Measurements from ENCODE around the gene SGMS2.

Gene SGMS2

DNA sequence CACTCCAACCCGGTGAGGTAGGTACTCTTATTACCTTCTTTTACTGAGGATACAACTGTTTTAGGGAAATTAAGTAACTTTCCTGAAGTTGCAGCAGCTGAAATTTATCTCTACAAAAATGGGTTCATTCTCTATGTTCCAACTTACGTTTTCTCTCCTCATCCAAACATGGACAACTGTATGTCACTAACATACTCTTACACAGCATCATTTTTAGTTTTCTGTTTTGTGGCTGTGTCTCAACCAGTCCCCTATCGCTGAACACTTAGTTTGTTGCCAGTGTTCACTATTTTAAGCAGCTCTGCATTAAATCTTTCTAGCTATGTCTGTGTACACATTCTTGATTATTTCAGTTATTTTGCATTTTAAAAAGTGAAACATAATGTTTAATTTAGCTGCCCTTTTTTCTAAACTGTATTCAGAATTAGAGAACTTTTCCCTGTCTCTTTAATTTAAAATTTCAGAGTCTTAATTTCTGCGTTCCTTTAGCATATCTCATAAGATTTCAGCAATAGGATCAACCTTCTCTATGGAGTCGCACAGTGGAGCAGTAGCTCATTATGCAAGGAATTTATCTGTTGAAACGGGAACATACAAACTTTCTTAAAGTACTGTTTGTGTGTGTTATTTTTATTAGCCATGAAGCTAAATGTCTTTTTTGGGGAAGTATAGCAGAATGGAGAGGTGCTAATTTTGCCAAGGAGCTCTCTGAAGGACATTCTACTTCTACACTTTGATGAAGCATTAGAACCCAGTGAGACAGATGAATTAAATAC lies 3.8 kb downstream of the SGMS2 start:
- no peak for DNase-seq (ENCODE audit: low read depth in 3 of 3)

DNA sequence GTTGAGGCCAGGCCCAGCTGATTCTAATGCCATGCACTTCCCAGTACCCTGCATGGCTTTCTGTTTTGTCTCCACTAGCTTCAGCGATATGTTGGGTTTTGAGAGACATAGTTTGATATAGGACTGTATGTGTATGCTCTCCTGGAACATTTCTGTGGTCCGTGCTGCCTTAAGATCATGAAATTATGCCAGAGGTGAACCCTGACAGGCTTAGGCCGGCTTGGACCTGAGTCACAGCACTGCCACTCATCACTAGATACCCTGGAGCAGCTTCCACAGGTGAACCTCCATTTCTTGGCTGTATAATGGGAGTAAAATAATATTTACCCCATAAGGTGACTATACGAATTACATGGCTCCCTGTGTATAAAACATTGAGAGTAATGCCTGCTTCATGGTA lies 6.4 kb downstream of the SGMS2 start:
- no peak for DNase-seq (ENCODE audit: low read depth in 3 of 3)

DNA sequence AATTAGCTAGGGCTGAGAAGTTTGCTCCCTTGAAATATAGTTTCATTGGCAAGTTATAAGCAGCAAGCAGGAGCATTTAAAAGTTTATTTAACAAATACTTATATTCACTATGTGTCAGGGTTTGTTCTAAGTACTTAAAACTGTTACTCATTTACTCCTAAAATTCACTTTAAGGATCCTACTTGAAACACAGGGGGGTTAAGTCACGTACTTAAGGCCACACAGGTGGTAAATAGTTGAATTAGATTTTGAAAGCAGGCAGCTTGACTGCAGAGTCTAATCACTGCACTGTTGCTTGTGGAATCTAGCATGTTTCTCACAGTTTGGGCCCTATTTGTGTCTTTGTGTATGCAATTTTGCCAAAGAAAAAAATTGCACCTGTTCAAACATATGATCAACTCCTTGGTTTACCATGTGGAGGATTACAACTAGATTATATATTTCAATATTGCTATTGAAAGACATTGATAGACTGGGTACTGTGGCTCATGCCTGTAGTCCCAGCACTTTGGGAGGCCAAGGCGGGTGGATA lies 7.6 kb downstream of the SGMS2 start:
- no peak for DNase-seq (ENCODE audit: low read depth in 3 of 3)

- no peak for DNase-seq (ENCODE audit: low read depth in 3 of 3)
These were observed 9.6 kb downstream of the SGMS2 start for GRCh38 chr4:107834241-107834794.

DNA sequence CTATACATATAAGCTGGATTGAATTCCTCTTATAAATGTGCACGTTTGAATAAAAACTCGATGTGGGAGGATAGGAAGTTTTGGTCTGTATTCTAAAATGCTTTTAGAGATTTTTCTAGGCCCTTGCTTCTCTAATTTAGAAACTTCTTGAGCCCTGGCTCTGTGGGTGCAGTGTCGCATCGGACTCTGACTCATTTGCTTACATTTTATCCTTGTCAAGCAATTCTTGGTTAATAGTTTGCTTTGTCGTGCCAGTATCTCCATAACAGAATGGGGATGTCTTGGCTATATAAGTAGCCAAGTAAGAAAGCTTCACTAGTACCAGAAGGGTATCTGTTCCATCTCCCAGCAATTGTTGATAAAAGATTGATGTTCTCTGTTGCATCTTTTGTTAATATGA lies 10.7 kb downstream of the SGMS2 start:
- DNase-seq (ENCODE audit: low read depth in 3 of 3) = no peak

- DNase-seq (ENCODE audit: low read depth in 3 of 3) = no peak
These were observed 12.6 kb downstream of the SGMS2 start for GRCh38 chr4:107837317-107837716.

- DNase-seq (ENCODE audit: low read depth in 3 of 3) = no peak
These were observed 13.3 kb downstream of the SGMS2 start for GRCh38 chr4:107837776-107838618.

DNA sequence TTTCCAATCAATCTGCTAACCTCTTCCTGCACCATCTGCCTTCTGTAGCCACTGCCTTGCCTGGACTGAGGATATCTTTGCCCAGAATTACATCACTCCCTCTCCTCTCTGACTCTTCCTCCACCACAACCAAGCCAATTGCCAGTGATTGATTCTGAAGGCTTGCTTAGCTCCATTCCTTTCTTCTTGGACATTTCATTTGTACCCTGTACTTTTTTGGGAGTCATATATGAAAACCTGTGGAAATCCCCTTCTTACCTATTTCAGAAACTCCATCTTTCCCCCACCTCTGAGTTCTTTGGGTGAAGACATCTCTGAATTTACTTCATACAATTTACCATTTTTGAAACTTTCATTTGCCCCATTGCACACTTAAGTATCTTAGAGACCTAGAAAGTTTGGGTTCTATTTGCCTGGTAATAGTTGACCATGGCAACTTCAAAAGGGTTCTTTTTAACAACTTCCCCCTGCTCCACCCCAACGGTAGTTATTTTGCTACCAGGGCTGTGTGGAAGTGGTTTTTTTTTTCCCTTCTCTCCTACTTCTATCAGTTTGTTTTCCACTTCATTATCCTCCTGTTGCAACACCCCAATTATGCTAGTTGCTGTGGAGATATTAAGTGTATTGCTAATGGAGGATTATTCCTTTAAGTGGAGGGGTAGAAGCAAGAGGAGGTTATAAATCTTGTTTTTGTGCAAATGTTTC lies 14.3 kb downstream of the SGMS2 start:
- no peak for DNase-seq (ENCODE audit: low read depth in 3 of 3)

DNA sequence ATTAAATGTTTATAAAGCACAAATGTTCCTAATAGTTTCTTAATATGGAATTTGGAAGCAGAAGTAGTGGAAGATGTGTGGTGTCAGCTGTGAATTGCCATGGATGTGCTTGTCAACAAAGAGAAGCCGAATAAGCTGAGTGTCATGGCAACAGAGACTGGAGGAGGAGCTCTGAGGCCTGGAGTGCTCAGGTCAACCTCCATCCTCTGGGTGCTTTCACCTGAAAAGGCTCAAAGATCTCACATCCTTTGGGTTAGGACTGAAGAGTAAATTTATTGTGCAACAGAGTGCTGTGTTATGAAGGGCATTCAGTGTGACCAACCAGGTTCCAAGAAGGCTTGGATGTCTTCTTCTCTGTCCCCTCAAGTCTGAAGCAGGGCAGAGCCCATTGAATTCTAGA lies 18.7 kb downstream of the SGMS2 start:
- DNase-seq (ENCODE audit: low read depth in 3 of 3) = no peak

DNA sequence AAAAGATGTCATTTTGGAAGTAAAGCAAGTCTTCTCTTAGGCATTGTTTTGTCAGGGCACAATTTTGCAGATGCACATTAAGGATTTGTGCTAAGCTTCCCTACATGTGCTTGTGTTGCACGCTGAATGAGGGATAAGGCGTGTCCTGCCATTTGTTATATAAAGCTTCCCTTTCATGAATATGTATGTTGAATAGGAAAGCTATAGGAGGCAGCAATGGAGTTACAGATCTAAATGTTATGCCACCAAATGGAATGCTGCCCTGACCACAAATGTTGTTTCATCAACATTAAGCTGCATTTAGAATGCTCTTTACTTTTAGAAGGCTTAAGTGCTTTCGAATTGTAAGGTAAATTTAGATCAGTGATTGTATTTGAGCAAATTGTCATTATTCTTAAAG lies 20.9 kb downstream of the SGMS2 start:
- DNase-seq (ENCODE audit: low read depth in 3 of 3) = no peak

DNA sequence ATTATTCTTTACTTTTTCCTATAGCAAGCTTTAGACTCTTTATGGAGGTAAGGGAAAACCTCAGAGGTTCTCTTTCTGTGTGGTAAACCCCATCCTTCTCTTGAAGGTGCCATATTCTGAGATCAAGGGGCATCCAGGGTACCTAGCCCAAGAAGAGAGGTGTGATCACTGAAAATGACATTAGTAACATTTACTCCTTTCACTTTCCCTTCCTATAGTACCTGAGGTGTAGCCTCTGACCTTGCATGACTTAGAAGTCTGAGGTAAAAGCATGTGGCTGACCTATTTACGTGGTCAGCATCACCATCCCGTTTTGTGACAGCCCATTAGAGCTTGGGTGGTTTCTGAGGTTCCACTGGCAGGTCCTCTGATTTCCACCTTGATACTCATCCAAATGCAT lies 25.7 kb downstream of the SGMS2 start:
- DNase-seq (ENCODE audit: low read depth in 3 of 3) = no peak

DNA sequence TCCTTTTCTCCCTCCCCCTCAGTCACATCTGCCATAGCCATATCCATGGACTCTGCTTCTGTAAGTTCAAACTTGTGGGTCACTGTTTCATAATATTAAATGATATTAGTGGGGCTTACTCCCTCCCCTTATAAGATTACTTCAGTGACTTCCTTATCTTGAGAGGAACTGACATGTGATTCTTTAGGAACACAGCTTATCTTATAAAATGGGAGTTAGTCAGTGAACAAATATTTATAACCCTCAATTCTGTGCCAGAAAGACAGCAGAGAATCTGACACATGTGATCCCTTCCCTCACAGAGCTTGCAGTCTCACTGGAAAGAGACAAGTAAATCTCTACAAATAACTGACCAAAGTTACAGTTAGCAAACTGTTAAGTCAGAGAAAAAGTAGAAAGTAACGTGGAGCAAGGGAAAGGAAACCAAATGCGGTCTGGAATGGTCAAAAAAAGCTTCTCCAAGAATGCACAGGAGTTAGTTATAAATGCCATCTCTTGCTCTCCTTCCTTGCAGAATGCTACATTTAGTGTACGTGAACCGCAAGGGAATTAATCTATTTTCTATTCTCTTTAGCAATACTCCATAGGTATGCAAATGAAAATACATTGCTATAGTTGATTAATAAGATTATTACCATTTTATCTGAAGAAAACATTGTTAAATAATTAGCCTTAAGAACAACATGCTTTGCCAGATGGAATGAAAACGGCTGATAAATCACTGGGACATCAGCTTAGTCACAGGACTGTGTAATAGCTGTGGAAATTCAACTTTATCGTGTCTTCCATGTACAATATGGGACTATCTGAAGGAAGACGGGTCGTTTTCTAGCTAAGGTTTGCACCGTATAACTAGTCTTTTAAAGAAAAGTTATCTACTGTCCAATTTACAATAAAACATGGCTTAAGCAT lies 29.0 kb downstream of the SGMS2 start:
- DNase-seq (ENCODE audit: low read depth in 3 of 3) = no peak

- DNase-seq (ENCODE audit: low read depth in 3 of 3) = no peak
These were observed 29.8 kb downstream of the SGMS2 start for GRCh38 chr4:107854356-107855022.

- DNase-seq (ENCODE audit: low read depth in 3 of 3) = no peak
These were observed 31.0 kb downstream of the SGMS2 start for GRCh38 chr4:107855723-107856122.

DNA sequence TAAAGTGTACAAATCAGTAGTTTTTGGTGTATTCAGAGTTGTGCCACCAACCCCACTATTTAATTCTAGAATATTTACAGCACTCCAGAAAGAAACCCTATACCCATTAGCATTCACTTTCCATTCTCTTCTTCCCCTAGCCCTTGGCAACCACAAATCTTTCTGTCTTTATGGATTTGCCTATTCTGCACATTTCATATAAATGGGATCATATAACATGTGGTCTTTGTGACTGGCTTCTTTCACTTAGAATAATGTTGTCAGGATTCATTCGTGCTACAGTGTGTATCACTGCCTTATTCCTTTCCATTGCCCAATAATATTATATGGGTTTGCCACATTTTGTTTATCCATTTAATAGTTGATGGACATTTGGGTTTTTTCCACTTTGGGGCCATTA lies 32.2 kb downstream of the SGMS2 start:
- no peak for DNase-seq (ENCODE audit: low read depth in 3 of 3)

DNA sequence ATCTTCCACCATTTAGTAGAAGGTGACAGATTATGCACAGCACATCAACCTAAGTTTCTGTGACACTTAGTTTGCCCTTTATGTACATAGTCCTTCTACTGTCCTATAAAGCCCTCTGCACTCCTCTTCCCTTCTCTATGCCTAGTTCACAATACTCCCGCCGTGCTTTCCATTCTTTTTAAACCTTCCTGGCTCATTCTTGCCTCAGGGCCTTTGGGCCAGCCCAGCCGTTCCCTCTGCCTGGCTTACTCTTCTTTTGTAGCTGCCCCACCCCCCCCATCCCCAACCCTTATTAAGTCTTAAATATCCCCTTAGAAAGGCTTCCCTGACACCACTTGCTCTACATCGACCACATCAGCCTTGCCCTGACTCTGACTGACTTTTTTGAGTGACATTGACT lies 33.0 kb downstream of the SGMS2 start:
- no peak for DNase-seq (ENCODE audit: low read depth in 3 of 3)

DNA sequence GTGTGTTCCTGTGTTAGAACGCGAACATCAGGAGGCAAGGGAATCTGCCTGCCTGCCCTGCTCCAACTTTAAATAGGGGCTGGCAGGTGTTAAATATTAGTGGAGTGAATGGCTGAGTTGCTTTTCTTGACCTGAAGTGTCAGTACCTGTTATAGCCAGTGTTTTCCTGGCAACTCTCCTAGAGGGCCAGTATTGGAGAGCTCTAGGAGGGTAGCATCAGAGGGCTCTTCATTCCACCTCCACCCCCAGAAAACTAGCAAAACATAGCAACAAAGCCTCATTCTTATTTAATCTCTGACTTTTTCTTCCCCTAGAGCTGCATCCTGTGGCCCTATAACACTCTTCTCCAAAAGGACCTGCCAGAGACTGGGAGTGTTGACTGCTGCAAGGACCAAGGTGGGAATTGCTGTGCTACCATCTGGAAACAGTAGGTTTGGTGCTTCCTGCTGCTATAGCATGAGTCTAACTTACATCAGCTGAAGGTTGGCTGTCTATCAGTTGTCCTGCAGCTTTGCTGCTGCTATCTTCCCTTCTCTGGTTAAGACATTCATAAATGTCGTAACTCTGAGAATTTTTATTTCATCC lies 33.5 kb downstream of the SGMS2 start:
- no peak for DNase-seq (ENCODE audit: low read depth in 3 of 3)

GRCh38 chr4:107862658-107863057 lies 37.9 kb downstream of the SGMS2 start:
- DNase-seq (ENCODE audit: low read depth in 3 of 3) = no peak

DNA sequence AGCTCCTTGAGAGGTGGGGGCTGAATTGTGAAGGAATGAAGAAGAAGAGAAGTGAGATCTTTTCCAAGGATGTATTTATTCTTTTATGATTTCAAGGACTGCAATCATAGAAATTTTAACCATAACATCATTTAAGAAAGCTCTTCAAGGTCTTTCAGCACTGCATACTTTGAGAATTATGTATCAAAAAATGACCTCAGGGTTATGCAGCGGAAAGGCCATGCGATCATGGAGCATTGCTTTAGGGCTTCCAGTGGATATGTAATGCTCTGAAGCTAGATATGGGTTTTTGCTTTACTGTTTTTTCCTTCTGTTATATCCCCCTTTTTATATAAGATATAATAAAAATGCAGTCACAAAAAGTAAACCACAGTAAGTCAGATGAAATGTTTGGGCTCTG lies 38.7 kb downstream of the SGMS2 start:
- DNase-seq (ENCODE audit: low read depth in 3 of 3) = no peak

GRCh38 chr4:107863850-107864371 lies 39.2 kb downstream of the SGMS2 start:
- no peak for DNase-seq (ENCODE audit: low read depth in 3 of 3)

Data from stimulated activated CD4-positive, alpha-beta T cell treated with anti-CD3 and anti-CD28 coated beads, TNF-alpha, amount 100 ng/mL, for 4 hours (primary cell).